Left lung (tissue), 10 donors: ENCODE data around the gene RAP1GAP. TPM values are rescaled to one million over a fixed set of nuclear protein-coding genes. Genes with fewer than 3 reads are reported as not detected.

Source experiments
- ATAC-seq: fragments of 200-7000 bp; cut with Tn5 transposase; one replicate; pipeline ENCODE4 v1.9.1; 2020; ENCODE audit warnings: moderate library complexity
- DNase-seq, 4 donors: peaks; one replicate each; pipeline ENCODE4 v3.0.0-alpha.2; 2013 to 2020
- H3K27ac ChIP-seq, 2 donors: fragments of 200-600 bp; sonication (generic) in 1 of 2; one replicate each; pipeline versions ENCODE4 v1.5.0 to v1.8.0; 2020 to 2021
- H3K27me3 ChIP-seq, 2 donors: fragments of 200-600 bp; sonication (generic) in 1 of 2; one replicate each; pipeline versions ENCODE4 v1.5.0 to v1.8.0; 2020 to 2021
- H3K36me3 ChIP-seq, 2 donors: fragments of 200-600 bp; sonication (generic) in 1 of 2; one replicate each; pipeline versions ENCODE4 v1.5.0 to v1.8.0; 2020 to 2021
- H3K4me1 ChIP-seq, 2 donors: fragments of 200-600 bp; one replicate each; pipeline ENCODE4 v1.8.0; 2021
- H3K4me3 ChIP-seq, 2 donors: fragments of 200-600 bp; sonication (generic) in 1 of 2; one replicate each; pipeline versions ENCODE4 v1.5.0 to v1.8.0; 2020 to 2021; ENCODE audit warnings: mild to moderate bottlenecking in 1 of 2
- H3K9me3 ChIP-seq, 2 donors: fragments of 200-600 bp; sonication (generic) in 1 of 2; one replicate each; pipeline versions ENCODE4 v1.5.0 to v1.8.0; 2020 to 2021
- intact Hi-C, 2 donors: fragments of 100-400 bp; cut with DNase I; formaldehyde crosslinking; loops; one replicate each; pipeline versions ENCODE4 v1.11.2 to v1.14.2; 2022
- polyA plus RNA-seq, 6 donors: library from polyadenylated mRNA; unstranded; fragments of 120-200 nt; gene quantifications; one replicate each; pipeline ENCODE4 v1.2.1, GENCODE V29; 2013; ENCODE audit not compliant: insufficient read length in 6 of 6
- total RNA-seq, 2 donors: library from RNA; stranded (reverse); fragmentation: NEBNext Ultra II Directional; extraction: Animal tissue kit (Norgen Biotek cat#: 25700); gene quantifications; one replicate each; pipeline ENCODE4 v1.2.1, GENCODE V29; 2021
- TF ChIP-seq, protein P1 (sequence below), 2 donors: fragments of 200-600 bp; sonication (generic) in 1 of 2; IDR thresholded peaks; one replicate each; pipeline versions ENCODE4 v1.5.0 to v1.8.0; 2021; ENCODE audit warnings: antibody characterized with exemption in 2 of 2
- donor health status: DM: no; HTN: yes; CAD: no.
- donor health status: DM: no; HTN: no; CAD: no.

The RAP1GAP gene
- total and polyA plus RNA-seq, 8 donors, result 20.7 to 59.3 (median 45.2) TPM

DNA sequence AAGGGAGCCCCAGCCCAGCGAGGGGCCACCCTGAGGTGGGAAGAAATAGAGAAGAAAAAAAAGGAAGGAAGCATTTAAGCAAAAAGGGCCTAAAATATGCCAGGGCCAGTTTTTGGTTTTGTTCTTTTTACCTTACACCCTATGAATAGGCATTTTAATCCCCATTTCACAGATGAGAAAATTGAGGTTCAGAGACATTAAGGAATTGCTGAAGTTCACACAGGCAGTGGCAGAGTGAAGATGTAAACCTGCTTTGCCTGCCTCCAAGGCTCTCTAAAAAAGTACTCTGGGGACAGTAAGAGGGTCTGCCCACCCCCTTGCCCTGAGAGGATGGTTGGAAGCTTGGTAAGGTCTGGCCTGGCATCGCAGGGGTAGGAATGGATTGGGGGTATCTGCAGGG lies 19.8 kb downstream of the RAP1GAP start:
- ATAC-seq (no peak), DNase-seq (no peak)
- H3K27me3 ChIP-seq, result peaks cover 4 to 87% of the 10 kb centered on the region in 2 donors
- no peak overlapping the region for H3K4me3 ChIP-seq
- H3K4me1 ChIP-seq, result peaks cover 0 to 12% of the 10 kb centered on the region in 2 donors
- intact Hi-C loops, result no loop called here
- no peak overlapping the region for H3K27ac ChIP-seq
- TF ChIP-seq, protein P1, sequence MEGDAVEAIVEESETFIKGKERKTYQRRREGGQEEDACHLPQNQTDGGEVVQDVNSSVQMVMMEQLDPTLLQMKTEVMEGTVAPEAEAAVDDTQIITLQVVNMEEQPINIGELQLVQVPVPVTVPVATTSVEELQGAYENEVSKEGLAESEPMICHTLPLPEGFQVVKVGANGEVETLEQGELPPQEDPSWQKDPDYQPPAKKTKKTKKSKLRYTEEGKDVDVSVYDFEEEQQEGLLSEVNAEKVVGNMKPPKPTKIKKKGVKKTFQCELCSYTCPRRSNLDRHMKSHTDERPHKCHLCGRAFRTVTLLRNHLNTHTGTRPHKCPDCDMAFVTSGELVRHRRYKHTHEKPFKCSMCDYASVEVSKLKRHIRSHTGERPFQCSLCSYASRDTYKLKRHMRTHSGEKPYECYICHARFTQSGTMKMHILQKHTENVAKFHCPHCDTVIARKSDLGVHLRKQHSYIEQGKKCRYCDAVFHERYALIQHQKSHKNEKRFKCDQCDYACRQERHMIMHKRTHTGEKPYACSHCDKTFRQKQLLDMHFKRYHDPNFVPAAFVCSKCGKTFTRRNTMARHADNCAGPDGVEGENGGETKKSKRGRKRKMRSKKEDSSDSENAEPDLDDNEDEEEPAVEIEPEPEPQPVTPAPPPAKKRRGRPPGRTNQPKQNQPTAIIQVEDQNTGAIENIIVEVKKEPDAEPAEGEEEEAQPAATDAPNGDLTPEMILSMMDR (IDR thresholded peaks at IDR 0.05), result no peak
- no peaks in the 10 kb centered on the region for H3K9me3 ChIP-seq
- no peaks in the 10 kb centered on the region for H3K36me3 ChIP-seq

DNA sequence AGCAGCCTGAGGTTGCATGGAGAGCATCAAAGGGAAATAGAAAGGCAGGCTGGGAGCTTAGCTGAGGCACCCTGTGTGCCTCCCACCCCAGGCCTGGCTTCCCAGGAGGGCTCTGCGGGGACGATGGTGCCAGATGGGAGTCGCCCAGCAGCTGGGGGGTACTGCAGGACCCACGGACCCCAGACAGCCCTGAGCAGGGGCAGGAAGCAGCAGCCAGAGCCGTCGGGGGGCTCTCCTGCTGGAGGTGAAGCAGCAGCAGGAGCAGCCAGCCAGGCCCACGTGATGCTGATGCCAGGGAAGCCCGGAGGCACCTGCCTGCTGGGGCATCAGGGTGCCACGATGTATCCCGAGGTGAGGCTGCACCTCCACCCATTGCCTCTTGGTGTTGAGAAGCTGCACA lies 20.4 kb downstream of the RAP1GAP start:
- H3K27me3 ChIP-seq, result peaks cover 4 to 91% of the 10 kb centered on the region in 2 donors
- ATAC-seq (no peak), DNase-seq (no peak)
- H3K9me3 ChIP-seq, result no peaks in the 10 kb centered on the region
- H3K36me3 ChIP-seq, result no peaks in the 10 kb centered on the region
- intact Hi-C loops, result no loop called here
- H3K4me3 ChIP-seq, result no peak overlapping the region
- H3K27ac ChIP-seq, result no peak overlapping the region
- TF ChIP-seq, protein P1 (IDR thresholded peaks at IDR 0.05), result no peak
- H3K4me1 ChIP-seq, result peaks cover 0 to 12% of the 10 kb centered on the region in 2 donors

DNA sequence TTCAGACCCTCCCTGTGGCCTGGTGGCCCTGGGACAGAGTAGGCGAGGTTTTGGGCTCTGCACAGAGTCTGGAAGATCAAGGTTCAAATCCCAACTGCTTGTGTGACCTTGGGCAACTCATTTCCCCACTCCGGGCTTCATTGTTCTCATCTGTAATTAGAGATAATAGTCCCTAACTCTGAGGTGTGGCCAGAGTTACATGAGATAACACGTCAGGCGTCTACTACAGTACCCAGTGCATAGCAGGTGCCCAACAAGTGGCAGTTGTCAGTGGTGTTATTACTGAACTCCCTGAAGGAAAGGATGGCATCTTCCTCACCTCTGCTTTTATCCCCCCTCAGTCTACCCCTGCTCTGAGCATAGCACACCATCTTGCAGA lies 20.8 kb downstream of the RAP1GAP start:
- TF ChIP-seq, protein P1 (IDR thresholded peaks at IDR 0.05), result no peak
- H3K27ac ChIP-seq, result no peak overlapping the region
- H3K36me3 ChIP-seq, result no peaks in the 10 kb centered on the region
- ATAC-seq (no peak), DNase-seq (no peak)
- no peak overlapping the region for H3K4me3 ChIP-seq
- peaks cover 0 to 12% of the 10 kb centered on the region in 2 donors for H3K4me1 ChIP-seq
- H3K9me3 ChIP-seq, result no peaks in the 10 kb centered on the region
- intact Hi-C loops, result no loop called here
- H3K27me3 ChIP-seq, result peaks cover 4 to 88% of the 10 kb centered on the region in 2 donors

DNA sequence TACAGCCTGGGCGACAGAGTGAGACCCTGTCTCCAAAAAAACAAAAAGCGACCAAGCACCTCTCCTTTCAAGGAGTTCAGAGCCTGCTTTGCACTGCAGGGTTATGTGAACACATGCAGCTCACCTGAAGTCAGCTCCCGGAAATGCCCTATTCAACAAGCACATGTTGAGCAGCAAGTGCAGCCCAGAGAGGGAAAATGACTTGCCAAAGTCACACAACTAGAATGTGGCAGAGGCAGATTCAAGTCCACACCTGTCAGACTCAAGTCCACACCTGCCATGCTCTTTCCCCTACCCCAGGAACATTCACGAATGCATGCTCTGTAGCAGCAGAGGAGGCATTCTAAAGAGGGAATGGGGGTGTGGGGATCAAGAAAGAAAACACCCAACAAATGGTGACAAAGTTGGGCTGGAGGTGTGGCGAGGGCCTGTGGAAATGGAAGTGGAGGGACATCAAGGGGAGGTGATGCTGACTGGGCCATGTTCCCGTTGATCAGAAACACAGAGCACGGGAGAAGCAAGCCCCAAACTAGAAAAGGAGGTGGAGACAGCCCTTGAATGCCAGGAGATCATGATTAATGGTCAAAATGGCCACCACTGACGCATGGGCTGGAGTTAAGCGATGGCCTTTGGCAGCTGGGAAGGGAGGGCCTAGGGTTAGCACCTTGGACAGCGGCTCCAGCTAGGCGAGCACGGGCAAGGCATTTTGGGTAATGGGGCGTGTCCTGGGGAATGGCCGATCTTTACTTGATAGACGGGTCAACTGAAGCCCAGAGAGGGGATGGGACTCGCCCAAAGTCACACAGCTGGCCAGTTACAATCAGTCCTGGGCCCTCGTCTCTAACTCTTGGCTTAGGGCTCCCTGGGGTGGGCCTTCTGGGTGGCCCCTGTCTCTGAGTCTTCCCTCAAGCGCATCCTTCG lies 21.5 kb downstream of the RAP1GAP start:
- TF ChIP-seq, protein P1 (IDR thresholded peaks at IDR 0.05), result no peak
- H3K4me3 ChIP-seq, result no peak overlapping the region
- intact Hi-C loops, result no loop called here
- H3K36me3 ChIP-seq, result no peaks in the 10 kb centered on the region
- no peaks in the 10 kb centered on the region for H3K9me3 ChIP-seq
- H3K27me3 ChIP-seq, result peaks cover 4 to 81% of the 10 kb centered on the region in 2 donors
- no peak overlapping the region for H3K27ac ChIP-seq
- H3K4me1 ChIP-seq, result peaks cover 0 to 12% of the 10 kb centered on the region in 2 donors
- ATAC-seq (peak; percentile 36), DNase-seq (peak in 1 of 4 donors; percentile 60)

DNA sequence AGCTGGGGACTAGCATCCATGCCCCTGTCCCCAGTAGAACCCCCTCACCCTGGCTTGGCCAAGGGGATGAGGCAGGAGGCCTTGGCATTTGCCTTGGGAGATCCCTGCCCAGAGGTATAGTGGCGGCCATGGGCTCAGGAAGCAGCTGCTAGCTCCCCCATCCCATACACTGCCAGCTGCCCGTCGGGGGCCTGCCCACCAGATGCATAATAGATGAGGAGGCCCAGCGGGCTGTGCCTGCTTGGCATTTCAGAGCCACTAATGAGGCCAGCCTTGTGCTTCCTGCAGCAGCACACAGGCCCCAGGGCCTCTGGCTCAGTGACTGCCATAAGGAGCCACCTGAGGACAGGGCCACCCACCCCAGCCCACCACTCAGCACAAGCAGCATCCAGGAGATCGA lies 23.6 kb downstream of the RAP1GAP start:
- TF ChIP-seq, protein P1 (IDR thresholded peaks at IDR 0.05), result no peak
- intact Hi-C loops, result no loop called here
- H3K27me3 ChIP-seq, result peaks cover 4 to 70% of the 10 kb centered on the region in 2 donors
- H3K4me3 ChIP-seq, result no peak overlapping the region
- ATAC-seq, result no peak
- no peaks in the 10 kb centered on the region for H3K4me1 ChIP-seq
- DNase-seq, result no peak
- no peaks in the 10 kb centered on the region for H3K36me3 ChIP-seq
- H3K27ac ChIP-seq, result no peak overlapping the region
- no peaks in the 10 kb centered on the region for H3K9me3 ChIP-seq
